ENCODE data around the gene CNOT1. TPM values are rescaled to one million over a fixed set of nuclear protein-coding genes. Genes with fewer than 3 reads are reported as not detected.

Gene CNOT1
- total and polyA plus RNA-seq, 12 donors, result 40.9 to 189 (median 155) TPM

GRCh38 chr16:58651965-58652348 is 22.3 kb upstream of the CNOT1 start:
- 63 to 71% (median 65%) methylated on average over 3 of the region's 3 CpGs for WGBS, 4 donors
- no peaks in the 10 kb centered on the region for H3K36me3 ChIP-seq (replicated peaks in 1 of 2)

GRCh38 chr16:58649707-58650106 is 20.1 kb upstream of the CNOT1 start:
- Histone ChIP-seq H3K4me3 (no peak overlapping the region), H3K27ac (no peak overlapping the region), H3K4me1 (replicated peaks in 1 of 2) (no peaks in the 10 kb centered on the region), H3K9me3 (replicated peaks in 1 of 3) (no peaks in the 10 kb centered on the region), H3K27me3 (no peaks in the 10 kb centered on the region), H3K36me3 (replicated peaks in 1 of 2) (no peaks in the 10 kb centered on the region)
- intact Hi-C loops (cut with DNase I), result loop anchor here in 1 of 2 donors (10.0 kb wide), 1 partner anchor 315 kb away; no protein-coding TSS in a partner anchor
- 47 to 64% (median 60%) methylated on average over 3 of the region's 3 CpGs for WGBS, 4 donors
- no peak for DNase-seq
- TF ChIP-seq POLR2A (IDR thresholded peaks at IDR 0.05) (no peak), CTCF (IDR thresholded peaks at IDR 0.05) (no peak)

More at GRCh38 chr16:58651965-58652348, 22.3 kb upstream of the CNOT1 start:
- DNase-seq, result no peak
- no peaks in the 10 kb centered on the region for H3K27me3 ChIP-seq
- H3K4me3 ChIP-seq, result no peak overlapping the region
- no peaks in the 10 kb centered on the region for H3K9me3 ChIP-seq (replicated peaks in 1 of 3)
- no peaks in the 10 kb centered on the region for H3K4me1 ChIP-seq (replicated peaks in 1 of 2)
- TF ChIP-seq POLR2A (IDR thresholded peaks at IDR 0.05), result no peak
- no peak overlapping the region for H3K27ac ChIP-seq
- intact Hi-C loops (cut with DNase I), result loop anchor here in 1 of 2 donors (10.0 kb wide), 1 partner anchor 317 kb away; no protein-coding TSS in a partner anchor

DNA sequence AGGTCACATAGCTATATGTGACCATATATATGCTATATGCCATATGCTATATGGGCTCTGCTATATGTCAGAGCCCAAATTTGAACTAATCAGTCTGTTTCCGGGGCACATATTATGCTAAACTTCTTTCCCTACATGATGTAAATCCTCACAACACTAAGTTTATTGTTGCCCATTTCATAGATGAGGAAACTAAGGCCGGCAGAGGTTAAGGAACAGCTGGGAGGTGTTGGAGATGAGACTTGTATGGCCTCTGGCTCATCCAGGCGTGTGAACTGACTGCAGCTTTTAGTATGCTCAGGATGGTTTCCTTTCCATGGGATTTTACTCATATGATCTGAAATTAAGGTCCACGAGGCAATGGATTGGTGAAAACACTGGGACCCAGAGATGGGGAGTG is 17.5 kb upstream of the CNOT1 start:
- Histone ChIP-seq H3K4me1 (replicated peaks in 1 of 2) (no peaks in the 10 kb centered on the region), H3K4me3 (no peak overlapping the region), H3K36me3 (replicated peaks in 1 of 2) (no peaks in the 10 kb centered on the region), H3K27me3 (no peaks in the 10 kb centered on the region), H3K27ac (no peak overlapping the region), H3K9me3 (replicated peaks in 1 of 3) (no peaks in the 10 kb centered on the region)
- intact Hi-C loops (cut with DNase I), result no loop called here
- DNase-seq, result no peak
- no peak for TF ChIP-seq POLR2A (IDR thresholded peaks at IDR 0.05)
- 80 to 94% (median 84%) methylated on average over 4 of the region's 4 CpGs for WGBS, 4 donors

- Histone ChIP-seq H3K27ac (no peak overlapping the region), H3K9me3 (replicated peaks in 1 of 3) (no peaks in the 10 kb centered on the region), H3K36me3 (replicated peaks in 1 of 2) (no peaks in the 10 kb centered on the region), H3K4me1 (replicated peaks in 1 of 2) (no peaks in the 10 kb centered on the region), H3K4me3 (no peak overlapping the region), H3K27me3 (no peaks in the 10 kb centered on the region)
- no peak for TF ChIP-seq CTCF (IDR thresholded peaks at IDR 0.05)
- no peak for DNase-seq
- WGBS, 4 donors, result 63 to 84% (median 78%) methylated on average over 7 to 8 of the region's 8 CpGs
- intact Hi-C loops (cut with DNase I), result no loop called here
Measured at GRCh38 chr16:58644765-58645487, 15.3 kb upstream of the CNOT1 start.

GRCh38 chr16:58644108-58644507 is 14.5 kb upstream of the CNOT1 start:
- Histone ChIP-seq H3K27me3 (no peaks in the 10 kb centered on the region), H3K4me3 (no peak overlapping the region), H3K27ac (no peak overlapping the region), H3K36me3 (replicated peaks in 1 of 2) (no peaks in the 10 kb centered on the region), H3K4me1 (replicated peaks in 1 of 2) (no peaks in the 10 kb centered on the region), H3K9me3 (replicated peaks in 1 of 3) (no peaks in the 10 kb centered on the region)
- TF ChIP-seq POLR2A (IDR thresholded peaks at IDR 0.05), result no peak
- TF ChIP-seq CTCF (IDR thresholded peaks at IDR 0.05), result no peak
- intact Hi-C loops (cut with DNase I), result no loop called here
- no peak for DNase-seq
- 69 to 86% (median 81%) methylated on average over 5 of the region's 5 CpGs for WGBS, 4 donors

All from adrenal gland (tissue), 12 donors.